Upper lobe of right lung (tissue), 1 donor: Measurements from ENCODE around the gene NUDT5. TPM values are rescaled to one million over a fixed set of nuclear protein-coding genes. Genes with fewer than 3 reads are reported as not detected.
"Not testable (repeated sequence)": the region's sequence is repeated elsewhere in the genome, so short reads cannot be mapped to it uniquely, and the experiment has no call there.

Experiments used
- ATAC-seq: fragments of 200-7000 bp; cut with Tn5 transposase; one replicate; pipeline ENCODE4 v1.9.1; 2020; ENCODE audit warnings: mild to moderate bottlenecking, moderate library complexity
- DNase-seq: peaks from one replicate; pipeline ENCODE4 v3.0.0-alpha.2; 2020
- H3K27ac ChIP-seq: fragments of 200-600 bp; one replicate; pipeline ENCODE4 v1.8.0; 2022
- H3K27me3 ChIP-seq: fragments of 200-600 bp; one replicate; pipeline ENCODE4 v1.8.0; 2022; ENCODE audit warnings: mild to moderate bottlenecking
- H3K36me3 ChIP-seq: fragments of 200-600 bp; one replicate; pipeline ENCODE4 v1.8.0; 2022
- H3K4me1 ChIP-seq: fragments of 200-600 bp; one replicate; pipeline ENCODE4 v1.8.0; 2022
- H3K4me3 ChIP-seq: fragments of 200-600 bp; one replicate; pipeline ENCODE4 v1.8.0; 2022; ENCODE audit warnings: mild to moderate bottlenecking
- H3K9me3 ChIP-seq: fragments of 200-600 bp; one replicate; pipeline ENCODE4 v1.8.0; 2022
- CTCF ChIP-seq: fragments of 200-600 bp; IDR thresholded peaks from one replicate; pipeline ENCODE4 v1.8.0; 2022; ENCODE audit warnings: antibody characterized with exemption
- intact Hi-C: fragments of 100-400 bp; cut with DNase I; formaldehyde crosslinking; loops from one replicate; pipeline ENCODE4 v1.11.0; 2022
- total RNA-seq: library from RNA; stranded (reverse); fragmentation: NEBNext Ultra II Directional; extraction: Animal tissue kit (Norgen Biotek cat#: 25700); gene quantifications from one replicate; pipeline ENCODE4 v1.2.1, GENCODE V29; 2021
- donor health status: DM: no; HTN: yes; CAD: no; lungs with severe emphysema.

The NUDT5 gene
- total RNA-seq, 1 donor from 2014 or later, result 49.9 TPM

- no peaks in the 10 kb centered on the region for H3K9me3 ChIP-seq
- ATAC-seq (no peak), DNase-seq (no peak)
- no peaks in the 10 kb centered on the region for H3K4me1 ChIP-seq
- peaks cover 91% of the 10 kb centered on the region for H3K36me3 ChIP-seq
- no peaks in the 10 kb centered on the region for H3K27me3 ChIP-seq
- H3K4me3 ChIP-seq, result no peak overlapping the region
- intact Hi-C loops, result no loop called here
- no peak for TF ChIP-seq CTCF
- no peak overlapping the region for H3K27ac ChIP-seq
These were observed 16.0 kb downstream of the NUDT5 start for GRCh38 chr10:12179606-12180170.

- no peak overlapping the region for H3K4me3 ChIP-seq
- peaks cover 94% of the 10 kb centered on the region for H3K36me3 ChIP-seq
- TF ChIP-seq CTCF, result no peak
- H3K27ac ChIP-seq, result no peak overlapping the region
- H3K4me1 ChIP-seq, result no peaks in the 10 kb centered on the region
- ATAC-seq, result no peak
- no peaks in the 10 kb centered on the region for H3K9me3 ChIP-seq
- no peak for DNase-seq
- intact Hi-C loops, result no loop called here
- no peaks in the 10 kb centered on the region for H3K27me3 ChIP-seq
These were observed 18.0 kb downstream of the NUDT5 start for GRCh38 chr10:12177642-12178041.

- H3K9me3 ChIP-seq, H3K4me1 ChIP-seq, DNase-seq, H3K27me3 ChIP-seq, intact Hi-C loops, H3K4me3 ChIP-seq, H3K27ac ChIP-seq, ATAC-seq: not testable (repeated sequence)
- peaks cover 98% of the 10 kb centered on the region for H3K36me3 ChIP-seq
These were observed 24.2 kb downstream of the NUDT5 start for GRCh38 chr10:12171512-12171911.

- TF ChIP-seq CTCF, result no peak
- ATAC-seq (no peak), DNase-seq (no peak)
- intact Hi-C loops, result no loop called here
- no peaks in the 10 kb centered on the region for H3K4me1 ChIP-seq
- H3K9me3 ChIP-seq, result no peaks in the 10 kb centered on the region
- H3K4me3 ChIP-seq, result no peak overlapping the region
- peaks cover 93% of the 10 kb centered on the region for H3K36me3 ChIP-seq
- H3K27ac ChIP-seq, result no peak overlapping the region
- H3K27me3 ChIP-seq, result no peaks in the 10 kb centered on the region
These were observed 29.5 kb downstream of the NUDT5 start for GRCh38 chr10:12165999-12166775.

- no peaks in the 10 kb centered on the region for H3K4me1 ChIP-seq
- DNase-seq (no peak), ATAC-seq (no peak)
- H3K27ac ChIP-seq, result no peak overlapping the region
- no peaks in the 10 kb centered on the region for H3K27me3 ChIP-seq
- H3K36me3 ChIP-seq, result peaks cover 91% of the 10 kb centered on the region
- H3K4me3 ChIP-seq, result no peak overlapping the region
- H3K9me3 ChIP-seq, result no peaks in the 10 kb centered on the region
- no peak for TF ChIP-seq CTCF
- intact Hi-C loops, result no loop called here
These were observed 30.7 kb downstream of the NUDT5 start for GRCh38 chr10:12165036-12165435.

GRCh38 chr10:12164085-12164484 lies 31.6 kb downstream of the NUDT5 start:
- no peaks in the 10 kb centered on the region for H3K9me3 ChIP-seq
- no peak overlapping the region for H3K27ac ChIP-seq
- DNase-seq, result no peak
- ATAC-seq, result no peak
- no peak overlapping the region for H3K4me3 ChIP-seq
- no peak for TF ChIP-seq CTCF
- H3K27me3 ChIP-seq, result no peaks in the 10 kb centered on the region
- no peaks in the 10 kb centered on the region for H3K4me1 ChIP-seq
- peaks cover 91% of the 10 kb centered on the region for H3K36me3 ChIP-seq
- intact Hi-C loops, result no loop called here
